ENCODE results near the gene SLF2.

Gene SLF2

GRCh38 chr10:100912605-100913469, at the start of gene SLF2:
Gene SLF2, plus strand, starts transcription at chr10:100912963. Its CDS starts 148 bp downstream, at chr10:100913111.
- TF ChIP-seq CTCF (IDR thresholded peaks at IDR 0.05), result no peak

- TF ChIP-seq CTCF (IDR thresholded peaks at IDR 0.05), result no peak
Observed at GRCh38 chr10:100863433-100863832, 49.3 kb upstream of the SLF2 start.

GRCh38 chr10:100864036-100864885, 48.5 kb upstream of the SLF2 start:
- no peak for TF ChIP-seq CTCF (IDR thresholded peaks at IDR 0.05)

- TF ChIP-seq CTCF (IDR thresholded peaks at IDR 0.05), result no peak
Observed at GRCh38 chr10:100864978-100865377, 47.8 kb upstream of the SLF2 start.

GRCh38 chr10:100866010-100866409, 46.8 kb upstream of the SLF2 start:
- no peak for TF ChIP-seq CTCF (IDR thresholded peaks at IDR 0.05)

- no peak for TF ChIP-seq CTCF (IDR thresholded peaks at IDR 0.05)
Observed at GRCh38 chr10:100866575-100867098, 46.1 kb upstream of the SLF2 start.

- no peak for TF ChIP-seq CTCF (IDR thresholded peaks at IDR 0.05)
Observed at GRCh38 chr10:100867261-100867963, 45.4 kb upstream of the SLF2 start.

All from LNCAP (cell line).